Trophoblast cell (in vitro differentiated cells and primary cell): ENCODE measurements around the gene ZNF716.

Source experiments
- DNase-seq, 2 donors: peaks; one replicate each; pipeline ENCODE4 v3.0.0-alpha.2; 2016
- H2AFZ ChIP-seq: 2 replicates; pipeline ENCODE4 v1.6.1; 2013; ENCODE audit warnings: low read length, moderate library complexity, mild to moderate bottlenecking; ENCODE audit not compliant: insufficient read depth, poor library complexity
- H2AK5ac ChIP-seq: 2 replicates; pipeline ENCODE4 v1.6.1; 2013; ENCODE audit warnings: mild to moderate bottlenecking, low read length
- H2BK120ac ChIP-seq: 2 replicates; pipeline ENCODE4 v1.6.1; 2013; ENCODE audit warnings: low read length, mild to moderate bottlenecking, moderate library complexity; ENCODE audit not compliant: insufficient read depth, poor library complexity
- H2BK12ac ChIP-seq: 2 replicates; pipeline ENCODE4 v1.6.1; 2013; ENCODE audit warnings: mild to moderate bottlenecking, low read length, moderate library complexity
- H2BK5ac ChIP-seq: 2 replicates; pipeline ENCODE4 v1.6.1; 2013; ENCODE audit warnings: low read length, low read depth, moderate library complexity, mild to moderate bottlenecking; ENCODE audit not compliant: poor library complexity
- H3K14ac ChIP-seq: 2 replicates; pipeline ENCODE4 v1.6.1; 2013; ENCODE audit warnings: mild to moderate bottlenecking, low read length
- H3K18ac ChIP-seq: 2 replicates; pipeline ENCODE4 v1.6.1; 2013; ENCODE audit warnings: mild to moderate bottlenecking, low read length
- H3K23ac ChIP-seq: 2 replicates; pipeline ENCODE4 v1.6.1; 2013; ENCODE audit warnings: low read length
- H3K27ac ChIP-seq: 2 replicates; pipeline ENCODE4 v1.5.1; 2013; ENCODE audit warnings: low read depth, mild to moderate bottlenecking, inconsistent platforms, low read length, moderate library complexity
- H3K27me3 ChIP-seq: 2 replicates; pipeline ENCODE4 v1.6.1; 2013; ENCODE audit warnings: inconsistent platforms, mild to moderate bottlenecking, low read length, moderate library complexity; ENCODE audit not compliant: insufficient read depth
- H3K36me3 ChIP-seq, 2 experiments: 1 replicate in 1 of 2; 2 replicates in 1 of 2; pipeline ENCODE4 v1.6.1; 2013; ENCODE audit warnings: low read length in 2 of 2, mild to moderate bottlenecking in 2 of 2, moderate library complexity in 1 of 2; ENCODE audit not compliant: insufficient read depth in 2 of 2, control insufficient read depth in 1 of 2
- H3K4ac ChIP-seq: 2 replicates; pipeline ENCODE4 v1.6.1; 2013; ENCODE audit warnings: low read depth, mild to moderate bottlenecking, low read length, moderate library complexity
- H3K4me1 ChIP-seq, 2 experiments: 1 replicate in 1 of 2; 2 replicates in 1 of 2; pipeline ENCODE4 v1.6.1; 2013; ENCODE audit warnings: low read length in 2 of 2, mild to moderate bottlenecking in 2 of 2, moderate library complexity in 1 of 2; ENCODE audit not compliant: insufficient read depth in 2 of 2, control insufficient read depth in 1 of 2
- H3K4me2 ChIP-seq: 2 replicates; pipeline ENCODE4 v1.6.1; 2013; ENCODE audit warnings: inconsistent platforms, mild to moderate bottlenecking, low read length, moderate library complexity
- H3K4me3 ChIP-seq: 2 replicates; pipeline ENCODE4 v1.5.1; 2013; ENCODE audit warnings: mild to moderate bottlenecking, low read depth, low read length, inconsistent platforms
- H3K79me1 ChIP-seq: one replicate; pipeline ENCODE4 v1.6.1; 2013; ENCODE audit warnings: low read length
- H3K79me2 ChIP-seq: 2 replicates; pipeline ENCODE4 v1.6.1; 2013; ENCODE audit warnings: low read length, mild to moderate bottlenecking; ENCODE audit not compliant: control insufficient read depth, insufficient read depth, poor library complexity
- H3K9ac ChIP-seq: 2 replicates; pipeline ENCODE4 v1.6.1; 2013; ENCODE audit warnings: mild to moderate bottlenecking, low read length
- H3K9me3 ChIP-seq: 2 replicates; pipeline ENCODE4 v1.6.1; 2013; ENCODE audit warnings: low read depth, mild to moderate bottlenecking, control low read depth, inconsistent platforms, low read length; ENCODE audit not compliant: insufficient read depth
- H4K12ac ChIP-seq: 2 replicates; pipeline ENCODE4 v1.6.1; 2013; ENCODE audit warnings: low read depth, mild to moderate bottlenecking, low read length, moderate library complexity
- H4K8ac ChIP-seq: 2 replicates; pipeline ENCODE4 v1.6.1; 2013; ENCODE audit warnings: low read depth, mild to moderate bottlenecking, low read length, moderate library complexity
- H4K91ac ChIP-seq: one replicate; pipeline ENCODE4 v1.6.1; 2013; ENCODE audit warnings: low read depth, mild to moderate bottlenecking, low read length, moderate library complexity
- WGBS: extraction: QIAGEN DNeasy Blood & Tissue Kit; methylation state at CpG from one replicate; pipeline ENCODE4 v1.1.7; 2013; ENCODE audit warnings: missing lambda C conversion rate; ENCODE audit not compliant: insufficient read length, insufficient coverage; ENCODE audit errors: extremely low coverage; 5-methylcytosine and 5-hydroxymethylcytosine counted together

Gene ZNF716

DNA sequence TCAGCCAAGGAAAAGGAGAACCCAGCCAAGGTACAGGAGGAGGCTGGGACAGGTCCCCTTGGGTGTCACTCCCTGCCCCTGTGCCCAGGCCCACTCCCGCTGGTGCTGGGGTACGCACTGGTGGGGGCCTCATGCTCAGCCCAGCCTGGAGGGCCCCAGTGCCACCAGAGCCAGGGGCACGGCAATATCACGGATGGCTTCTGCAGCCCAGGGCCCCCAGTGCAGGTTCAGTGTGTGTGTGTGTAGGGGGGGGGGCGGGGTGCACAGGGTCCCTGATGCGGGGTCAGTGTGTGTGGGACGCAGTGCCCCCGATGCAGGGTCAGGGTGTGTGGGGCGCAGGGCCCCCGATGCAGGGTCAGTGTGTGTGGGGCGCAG, 23.4 kb upstream of the ZNF716 start:
- Histone ChIP-seq H3K27me3 (no peaks in the 10 kb centered on the region), H3K27ac (no peak overlapping the region), H2AFZ (no peak overlapping the region), H3K14ac (no peak overlapping the region), H3K4me2 (no peak overlapping the region), H2BK5ac (no peak overlapping the region), H3K79me2 (no peaks in the 10 kb centered on the region), H3K9me3 (peaks cover 50% of the 10 kb centered on the region), H2AK5ac (no peak overlapping the region), H2BK12ac (no peak overlapping the region), H3K23ac (no peak overlapping the region), H3K18ac (no peak overlapping the region), H4K91ac (no peak overlapping the region), H2BK120ac (no peak overlapping the region), H4K12ac (no peak overlapping the region), H3K9ac (no peak overlapping the region), H4K8ac (no peak overlapping the region), H3K4ac (no peak overlapping the region), H3K4me3 (no peak overlapping the region), H3K4me1 (no peaks in the 10 kb centered on the region), H3K36me3 (no peaks in the 10 kb centered on the region), H3K79me1 (no peaks in the 10 kb centered on the region)
- no peak for DNase-seq
- WGBS = no CpG with 5 or more reads among the region's 11 CpGs

DNA sequence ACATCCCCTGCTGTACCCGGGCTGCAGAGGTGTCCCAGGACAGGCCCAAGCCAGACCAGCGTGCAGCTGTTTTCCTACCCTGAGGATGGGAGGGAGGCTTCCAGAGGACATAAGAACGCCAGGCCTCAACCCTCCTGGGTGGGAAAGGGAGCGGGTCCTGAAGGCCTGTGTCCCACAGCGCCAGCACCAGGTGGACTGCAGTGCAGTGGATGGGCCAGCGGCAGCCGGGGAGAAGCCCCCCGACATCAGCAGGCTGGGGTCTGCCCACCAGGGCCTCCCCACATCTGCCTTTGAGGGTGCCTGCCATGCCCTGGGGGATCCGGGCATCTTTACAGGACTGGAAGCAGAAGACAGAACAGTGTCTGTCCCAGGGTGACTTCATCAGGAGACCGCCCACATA, 22.8 kb upstream of the ZNF716 start:
- no peak overlapping the region for H2AK5ac ChIP-seq
- H3K79me1 ChIP-seq = no peaks in the 10 kb centered on the region
- no peaks in the 10 kb centered on the region for H3K4me1 ChIP-seq
- no peak overlapping the region for H4K91ac ChIP-seq
- no peak overlapping the region for H2BK120ac ChIP-seq
- no peak overlapping the region for H3K4me3 ChIP-seq
- H3K4me2 ChIP-seq = no peak overlapping the region
- no peak overlapping the region for H3K4ac ChIP-seq
- no peak overlapping the region for H3K9ac ChIP-seq
- H3K79me2 ChIP-seq = no peaks in the 10 kb centered on the region
- no peak overlapping the region for H3K18ac ChIP-seq
- DNase-seq = peak in 1 of 2 donors; percentile 0
- H3K14ac ChIP-seq = no peak overlapping the region
- no peak overlapping the region for H3K23ac ChIP-seq
- H3K9me3 ChIP-seq = peaks cover 50% of the 10 kb centered on the region
- H3K27me3 ChIP-seq = no peaks in the 10 kb centered on the region
- H2BK5ac ChIP-seq = no peak overlapping the region
- H4K8ac ChIP-seq = no peak overlapping the region
- WGBS = no CpG with 5 or more reads among the region's 10 CpGs
- no peak overlapping the region for H2BK12ac ChIP-seq
- H3K36me3 ChIP-seq = no peaks in the 10 kb centered on the region
- no peak overlapping the region for H2AFZ ChIP-seq
- H4K12ac ChIP-seq = no peak overlapping the region
- no peak overlapping the region for H3K27ac ChIP-seq

DNA sequence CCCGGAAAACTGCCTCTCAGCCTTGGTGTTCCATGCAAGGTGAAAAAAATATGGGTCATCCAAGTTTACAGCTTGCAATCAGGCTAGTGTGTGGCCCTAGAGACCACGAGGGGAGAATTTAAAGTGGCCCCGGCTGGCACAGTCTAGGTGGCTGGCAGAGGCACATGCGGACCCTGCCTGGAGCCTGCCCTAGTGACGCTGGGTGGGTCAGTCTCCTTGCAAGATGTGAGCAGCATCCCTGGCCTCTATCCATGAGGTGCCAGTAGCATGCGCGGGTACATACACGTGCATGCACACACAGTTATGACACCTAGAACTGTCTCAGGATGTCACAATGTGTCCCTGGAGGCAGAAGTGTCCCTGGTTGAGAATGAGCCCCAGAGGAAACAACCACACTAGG, 22.4 kb upstream of the ZNF716 start:
- Histone ChIP-seq H3K79me2 (no peaks in the 10 kb centered on the region), H3K14ac (no peak overlapping the region), H2AK5ac (no peak overlapping the region), H2BK12ac (no peak overlapping the region), H4K8ac (no peak overlapping the region), H3K4me3 (no peak overlapping the region), H2BK120ac (no peak overlapping the region), H3K4me2 (no peak overlapping the region), H3K9ac (peak overlapping the region; percentile 58), H3K79me1 (no peaks in the 10 kb centered on the region), H3K4me1 (no peaks in the 10 kb centered on the region), H3K23ac (no peak overlapping the region), H4K12ac (no peak overlapping the region), H3K9me3 (peaks cover 50% of the 10 kb centered on the region), H2BK5ac (no peak overlapping the region), H3K4ac (no peak overlapping the region), H3K36me3 (no peaks in the 10 kb centered on the region), H4K91ac (no peak overlapping the region), H3K27me3 (no peaks in the 10 kb centered on the region), H2AFZ (no peak overlapping the region), H3K27ac (no peak overlapping the region), H3K18ac (no peak overlapping the region)
- no peak for DNase-seq
- no CpG with 5 or more reads among the region's 8 CpGs for WGBS

DNA sequence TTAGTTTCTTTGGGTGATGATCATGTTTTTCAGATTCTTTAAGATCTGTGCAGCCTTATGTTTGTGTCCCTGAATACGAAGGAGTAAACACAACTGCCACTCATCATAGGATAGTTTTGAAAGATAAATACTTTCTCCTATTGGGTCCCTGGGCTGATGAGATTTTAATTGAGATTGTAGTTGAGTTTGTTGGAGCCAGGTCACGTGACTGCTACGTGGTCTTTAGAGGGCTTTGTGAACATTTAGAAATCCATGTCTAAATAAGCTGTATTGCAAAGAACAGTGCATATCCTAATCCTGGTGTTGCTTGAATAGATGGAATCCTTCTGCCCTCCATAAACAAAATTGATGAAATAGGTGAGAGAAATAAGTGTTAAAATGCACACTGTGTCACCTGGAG, 17.4 kb upstream of the ZNF716 start:
- Histone ChIP-seq H3K27me3 (no peaks in the 10 kb centered on the region), H3K4me3 (no peak overlapping the region), H3K4me2 (no peak overlapping the region), H3K79me2 (no peaks in the 10 kb centered on the region), H3K9ac (no peak overlapping the region), H4K12ac (no peak overlapping the region), H3K14ac (no peak overlapping the region), H2AK5ac (no peak overlapping the region), H3K27ac (no peak overlapping the region), H4K91ac (no peak overlapping the region), H3K4me1 (no peaks in the 10 kb centered on the region), H3K36me3 (no peaks in the 10 kb centered on the region), H3K9me3 (peaks cover 18% of the 10 kb centered on the region), H3K18ac (no peak overlapping the region), H2BK12ac (no peak overlapping the region), H3K4ac (no peak overlapping the region), H3K79me1 (no peaks in the 10 kb centered on the region), H2AFZ (no peak overlapping the region), H2BK120ac (no peak overlapping the region), H3K23ac (no peak overlapping the region), H4K8ac (no peak overlapping the region), H2BK5ac (no peak overlapping the region)
- no CpG with 5 or more reads among the region's 3 CpGs for WGBS
- peak in 1 of 2 donors; percentile 0 for DNase-seq
